ENCODE results near the gene INPP5A. TPM values are rescaled to one million over a fixed set of nuclear protein-coding genes. Genes with fewer than 3 reads are reported as not detected.
"Not testable (repeated sequence)": the region's sequence is repeated elsewhere in the genome, so short reads cannot be mapped to it uniquely, and the experiment has no call there.

The INPP5A gene
- total and polyA plus RNA-seq, 9 of the 15 experiments (the other 6 are each of a cell fraction or from before 2014, with no cell fraction given), result 0.66 to 11.6 (median 7.7) TPM

DNA sequence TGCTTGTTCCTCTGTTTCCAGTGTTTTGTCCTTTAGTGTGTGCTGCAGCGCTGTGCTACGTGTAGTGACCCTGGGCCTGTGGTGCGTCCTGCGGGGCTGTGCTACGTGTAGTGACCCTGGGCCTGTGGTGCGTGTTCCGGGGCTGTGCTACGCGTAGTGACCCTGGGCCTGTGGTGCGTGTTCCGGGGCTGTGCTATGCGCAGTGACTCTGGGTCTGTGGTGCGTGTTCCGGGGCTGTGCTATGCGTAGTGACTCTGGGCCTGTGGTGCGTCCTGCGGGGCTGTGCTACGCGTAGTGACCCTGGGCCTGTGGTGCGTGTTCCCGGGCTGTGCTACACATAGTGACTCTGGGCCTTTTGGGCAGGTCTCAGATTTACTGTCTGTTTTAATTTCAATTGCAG is 60.1 kb downstream of the INPP5A start:
- BruUV-seq (replicated peaks), result no TSS peak
- no peaks in the 10 kb centered on the region for H3K9me3 ChIP-seq (replicated peaks; ENCODE audit: control insufficient read depth, insufficient read depth, low read depth, low read length)
- 82% methylated on average over 13 of the region's 21 CpGs for WGBS (ENCODE audit: insufficient coverage, low coverage, missing lambda C conversion rate)
- no peaks in the 10 kb centered on the region for H3K36me3 ChIP-seq (ENCODE audit: control insufficient read depth, insufficient read depth, low read length)
- ATAC-seq (no peak), DNase-seq (ENCODE audit: extremely low read depth in 1 of 4, low spot score in 3 of 4) (no peak), FAIRE-seq (no peak)
- in situ Hi-C loops (cut with MboI) (no loop called here), intact Hi-C loops (cut with micrococcal nuclease) (no loop called here)
- POLR2A ChIA-PET, result no interaction called here
- no peaks in the 10 kb centered on the region for H3K27me3 ChIP-seq (ENCODE audit: control insufficient read depth in 2 of 2, insufficient read depth in 2 of 2, low read length in 2 of 2)
- H3K27ac ChIP-seq (ENCODE audit: extremely low read depth, low read depth, low read length), result no peak overlapping the region
- H3K9me1 ChIP-seq (ENCODE audit: control insufficient read depth, insufficient read depth, low read length), result no peaks in the 10 kb centered on the region
- H3K9ac ChIP-seq (ENCODE audit: insufficient read depth in 1 of 2, low read depth in 2 of 2, low read length in 2 of 2), result no peak overlapping the region
- H3K79me2 ChIP-seq (ENCODE audit: control insufficient read depth, insufficient read depth, low read length), result no peaks in the 10 kb centered on the region; the same call in 2 of the 3 replicates
- no peaks in the 10 kb centered on the region for H4K20me1 ChIP-seq (replicated peaks; ENCODE audit: control insufficient read depth, insufficient read depth, low read length)
- no peak overlapping the region for H3K4me2 ChIP-seq (ENCODE audit: insufficient read depth, low read length)
- H2AFZ ChIP-seq (ENCODE audit: low read depth, low read length), result no peak overlapping the region
- CTCF ChIA-PET (ENCODE audit: low intra/inter-chr PET ratio), result no interaction called here
- no peak for TF ChIP-seq GMEB1 (CRISPR knock-in tag; IDR thresholded peaks at IDR 0.05)
- TF ChIP-seq ZNF282 (CRISPR knock-in tag; IDR thresholded peaks at IDR 0.05), result no peak
- TF ChIP-seq, protein P1, sequence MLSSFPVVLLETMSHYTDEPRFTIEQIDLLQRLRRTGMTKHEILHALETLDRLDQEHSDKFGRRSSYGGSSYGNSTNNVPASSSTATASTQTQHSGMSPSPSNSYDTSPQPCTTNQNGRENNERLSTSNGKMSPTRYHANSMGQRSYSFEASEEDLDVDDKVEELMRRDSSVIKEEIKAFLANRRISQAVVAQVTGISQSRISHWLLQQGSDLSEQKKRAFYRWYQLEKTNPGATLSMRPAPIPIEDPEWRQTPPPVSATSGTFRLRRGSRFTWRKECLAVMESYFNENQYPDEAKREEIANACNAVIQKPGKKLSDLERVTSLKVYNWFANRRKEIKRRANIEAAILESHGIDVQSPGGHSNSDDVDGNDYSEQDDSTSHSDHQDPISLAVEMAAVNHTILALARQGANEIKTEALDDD (IDR thresholded peaks at IDR 0.05), result no peak
- no peak for TF ChIP-seq FOXA3 (CRISPR knock-in tag; conservative IDR thresholded peaks at IDR 0.05 in 1 of 2, IDR thresholded peaks at IDR 0.05 in 1 of 2)
- TF ChIP-seq BACH1 (tag; IDR thresholded peaks at IDR 0.05), result no peak
- no peak for TF ChIP-seq RBM14 (IDR thresholded peaks at IDR 0.05; ENCODE audit: borderline replicate concordance, insufficient read depth, low read depth, low read length)
- TF ChIP-seq BCL6 (CRISPR knock-in tag; IDR thresholded peaks at IDR 0.05), result no peak
- TF ChIP-seq RBM22 (IDR thresholded peaks at IDR 0.05; ENCODE audit: low read depth, low read length, poor library complexity, severe bottlenecking), result no peak
- H3K4me3 ChIP-seq, result no peak overlapping the region
- H3K4me1 ChIP-seq (replicated peaks in 1 of 2; ENCODE audit: control insufficient read depth in 2 of 2, insufficient read depth in 2 of 2, low read length in 2 of 2), result peaks cover 0 to 3% of the 10 kb centered on the region in 2 experiments; a peak in 2 of 5 replicates

DNA sequence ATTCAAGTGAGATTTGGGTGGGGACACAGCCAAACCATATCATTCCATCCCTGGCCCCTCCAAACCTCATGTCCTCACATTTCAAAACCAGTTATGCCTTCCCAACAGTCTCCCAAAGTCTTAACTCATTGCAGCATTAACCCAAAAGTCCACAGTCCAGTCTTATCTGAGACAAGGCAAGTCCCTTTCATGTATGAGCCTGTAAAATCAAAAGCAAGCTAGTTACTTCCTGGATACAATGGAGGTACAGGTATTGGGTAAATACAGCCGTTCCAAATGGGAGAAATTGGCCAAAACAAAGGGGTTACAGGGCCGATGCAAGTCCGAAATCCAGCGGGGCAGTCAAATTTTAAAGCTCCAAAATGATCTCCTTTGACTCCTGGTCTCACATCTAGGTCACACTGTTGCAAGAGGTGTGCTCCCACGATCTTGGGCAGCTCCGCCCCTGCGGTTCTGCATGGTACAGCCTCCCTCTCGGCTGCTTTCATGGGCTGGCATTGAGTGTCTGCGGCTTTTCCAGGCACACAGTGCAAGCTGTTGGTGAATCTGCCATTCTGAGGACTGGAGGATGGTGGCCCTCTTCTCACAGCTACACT is 61.5 kb downstream of the INPP5A start:
- H3K4me1 ChIP-seq (replicated peaks in 1 of 2; ENCODE audit: control insufficient read depth in 2 of 2, insufficient read depth in 2 of 2, low read length in 2 of 2); DNase-seq (ENCODE audit: extremely low read depth in 1 of 4, low spot score in 3 of 4); H2AFZ ChIP-seq (ENCODE audit: low read depth, low read length); BruUV-seq (replicated peaks); ATAC-seq; FAIRE-seq; in situ Hi-C loops (cut with MboI); H3K79me2 ChIP-seq (ENCODE audit: control insufficient read depth, insufficient read depth, low read length); POLR2A ChIA-PET; intact Hi-C loops (cut with micrococcal nuclease); H3K9me3 ChIP-seq (replicated peaks; ENCODE audit: control insufficient read depth, insufficient read depth, low read depth, low read length); CTCF ChIA-PET (ENCODE audit: low intra/inter-chr PET ratio); H3K4me2 ChIP-seq (ENCODE audit: insufficient read depth, low read length); H3K36me3 ChIP-seq (ENCODE audit: control insufficient read depth, insufficient read depth, low read length); H3K27me3 ChIP-seq (ENCODE audit: control insufficient read depth in 2 of 2, insufficient read depth in 2 of 2, low read length in 2 of 2); H3K9me1 ChIP-seq (ENCODE audit: control insufficient read depth, insufficient read depth, low read length); H3K4me3 ChIP-seq; H4K20me1 ChIP-seq (replicated peaks; ENCODE audit: control insufficient read depth, insufficient read depth, low read length); H3K9ac ChIP-seq (ENCODE audit: insufficient read depth in 1 of 2, low read depth in 2 of 2, low read length in 2 of 2); H3K27ac ChIP-seq (ENCODE audit: extremely low read depth, low read depth, low read length): not testable (repeated sequence)
- WGBS (ENCODE audit: insufficient coverage, low coverage, missing lambda C conversion rate), result 30% methylated on average over 4 of the region's 9 CpGs

Data from K562 (cell line).